Spleen (tissue), 11 donors: ENCODE measurements around the gene GUK1. TPM values are rescaled to one million over a fixed set of nuclear protein-coding genes. Genes with fewer than 3 reads are reported as not detected.
"Not testable (repeated sequence)": the region's sequence is repeated elsewhere in the genome, so short reads cannot be mapped to it uniquely, and the experiment has no call there.

Experiments
- DNase-seq: peaks from one replicate; pipeline ENCODE4 v3.0.0-alpha.2; 2020
- H3K27ac ChIP-seq, 8 donors: fragments of 200-600 bp; sonication (generic) in 7 of 8; 1 replicate in 4 of 8; 2 replicates in 4 of 8; pipeline versions ENCODE4 v1.5.0 to v1.8.0; 2016 to 2021; ENCODE audit warnings: inconsistent platforms in 4 of 8, mild to moderate bottlenecking in 4 of 8, moderate library complexity in 1 of 8
- H3K27me3 ChIP-seq, 7 donors: fragments of 200-600 bp; sonication (generic) in 6 of 7; replicated peaks in 1 of 7; 1 replicate in 4 of 7; 2 replicates in 3 of 7; pipeline versions ENCODE4 v1.5.0 to v1.8.0; 2016 to 2021; ENCODE audit warnings: inconsistent platforms in 3 of 7, mild to moderate bottlenecking in 1 of 7
- H3K36me3 ChIP-seq, 6 donors: fragments of 200-600 bp; sonication (generic) in 5 of 6; 1 replicate in 4 of 6; 2 replicates in 2 of 6; pipeline versions ENCODE4 v1.5.0 to v1.8.0; 2016 to 2021; ENCODE audit warnings: inconsistent platforms in 2 of 6
- H3K4me1 ChIP-seq, 6 donors: fragments of 200-600 bp; sonication (generic) in 5 of 6; 1 replicate in 3 of 6; 2 replicates in 3 of 6; pipeline versions ENCODE4 v1.5.0 to v1.8.0; 2016 to 2021; ENCODE audit warnings: inconsistent platforms in 3 of 6
- H3K4me3 ChIP-seq, 8 donors: fragments of 200-600 bp; sonication (generic) in 7 of 8; 1 replicate in 4 of 8; 2 replicates in 4 of 8; pipeline versions ENCODE4 v1.5.0 to v1.8.0; 2016 to 2021; ENCODE audit warnings: inconsistent platforms in 4 of 8, mild to moderate bottlenecking in 4 of 8, moderate library complexity in 2 of 8
- H3K9me3 ChIP-seq, 8 donors: fragments of 200-600 bp; sonication (generic) in 7 of 8; 1 replicate in 4 of 8; 2 replicates in 4 of 8; pipeline versions ENCODE4 v1.5.0 to v1.8.0; 2016 to 2021; ENCODE audit warnings: inconsistent platforms in 4 of 8
- CTCF ChIP-seq, 11 experiments: fragments of 200-600 bp in 7 of 11; fragments of 450-650 bp in 4 of 11; sonication (generic) in 4 of 11; IDR thresholded peaks in 8 of 11; conservative IDR thresholded peaks in 3 of 11; 1 replicate in 7 of 11; 2 replicates in 4 of 11; pipeline versions ENCODE4 v1.4.0 to v1.8.0; 2016 to 2021; ENCODE audit warnings: antibody characterized with exemption in 11 of 11, inconsistent platforms in 4 of 11, mild to moderate bottlenecking in 1 of 11
- POLR2A ChIP-seq, 3 donors: fragments of 450-650 bp; IDR thresholded peaks; one replicate each; pipeline ENCODE4 v1.5.1; 2017; ENCODE audit warnings: antibody characterized with exemption in 3 of 3, mild to moderate bottlenecking in 1 of 3
- POLR2AphosphoS5 ChIP-seq, 3 donors: sonication (generic); formaldehyde crosslinking; IDR thresholded peaks; one replicate each; pipeline ENCODE4 v1.5.1; 2017; ENCODE audit warnings: antibody characterized with exemption in 3 of 3
- WGBS, 5 donors: extraction: QIAGEN DNeasy Blood & Tissue Kit in 3 of 5; methylation state at CpG; one replicate each; pipeline versions ENCODE4 v1.1.5 to v1.1.7; 2013 to 2018; 5-methylcytosine and 5-hydroxymethylcytosine counted together
- intact Hi-C: fragments of 100-400 bp; cut with DNase I; formaldehyde crosslinking; loops from one replicate; pipeline ENCODE4 v1.15.0; 2023; ENCODE audit warnings: low total_unique reads
- polyA plus RNA-seq, 3 donors: library from polyadenylated mRNA; stranded (reverse); fragments of 200-250 nt; gene quantifications; one replicate each; pipeline ENCODE4 v1.2.1, GENCODE V29; 2013
- total RNA-seq, 7 donors: library from RNA; depleted of rRNA in 3 of 7; stranded (reverse); fragments of >200 nt in 3 of 7; fragmentation: NEBNext Ultra II Directional in 4 of 7; extraction: Animal tissue kit (Norgen Biotek cat#: 25700) in 4 of 7; gene quantifications; one replicate each; pipeline versions ENCODE4 v1.1.0 to v1.2.1, GENCODE V29; 2016 to 2021
- donor health status: healthy with polysubstance abuse.
- donor health status: DM: no; HTN: no; CAD: no; lungs with moderate emphysema.
- donor health status: DM: no; HTN: no; CAD: no.
- donor health status: Bipolar disorder and iron deficiency.
- donor health status: healthy.
- donor health status: DM: no; HTN: no; CAD: no.
- donor health status: DM: yes; HTN: yes; CAD: no.

GUK1 gene
- total and polyA plus RNA-seq, 10 donors: 167 to 499 (median 199) TPM

- Histone ChIP-seq H3K9me3 (peaks cover 0 to 4% (median 0%) of the 10 kb centered on the region in 8 donors), H3K36me3 (peaks cover 5 to 39% (median 8%) of the 10 kb centered on the region in 6 donors), H3K27ac (peak overlapping the region in 1 of 8 donors; percentile 36), H3K4me3 (no peak overlapping the region), H3K4me1 (peaks cover 0 to 57% (median 3%) of the 10 kb centered on the region in 6 donors), H3K27me3 (no peaks in the 10 kb centered on the region)
- WGBS, 5 donors: 81 to 91% (median 90%) methylated on average over 13 to 21 of the region's 21 CpGs
- intact Hi-C loops: no loop called here
- DNase-seq: peak; percentile 73
- TF ChIP-seq POLR2A (IDR thresholded peaks at IDR 0.05) (no peak), POLR2AphosphoS5 (IDR thresholded peaks at IDR 0.05) (no peak), CTCF (IDR thresholded peaks at IDR 0.05 in 8 of 11, conservative IDR thresholded peaks at IDR 0.05 in 3 of 11) (no peak)
These were observed 32.8 kb downstream of the GUK1 start for GRCh38 chr1:228172591-228173527.

GRCh38 chr1:228173528-228174481, 33.7 kb downstream of the GUK1 start:
- H3K9me3 ChIP-seq, intact Hi-C loops, H3K4me3 ChIP-seq, H3K27me3 ChIP-seq: not testable (repeated sequence)
- Histone ChIP-seq H3K36me3 (peaks cover 5 to 29% (median 8%) of the 10 kb centered on the region in 6 donors), H3K27ac (peak overlapping the region in 2 of 8 donors; percentile 36), H3K4me1 (peaks cover 0 to 57% (median 9%) of the 10 kb centered on the region in 6 donors)
- DNase-seq: peak; percentile 83
- WGBS, 5 donors: 66 to 96% (median 81%) methylated on average over 3 to 38 of the region's 69 CpGs

GRCh38 chr1:228174482-228175315, 34.6 kb downstream of the GUK1 start:
- WGBS, 5 donors: 91 to 96% (median 93%) methylated on average over 28 to 52 of the region's 52 CpGs
- no peaks in the 10 kb centered on the region for H3K27me3 ChIP-seq
- no peak for TF ChIP-seq POLR2A (IDR thresholded peaks at IDR 0.05)
- no peak for TF ChIP-seq CTCF (IDR thresholded peaks at IDR 0.05 in 8 of 11, conservative IDR thresholded peaks at IDR 0.05 in 3 of 11)
- TF ChIP-seq POLR2AphosphoS5 (IDR thresholded peaks at IDR 0.05): no peak
- peak overlapping the region in 1 of 8 donors; percentile 56 for H3K27ac ChIP-seq
- intact Hi-C loops: no loop called here
- DNase-seq: peak; percentile 84
- H3K4me3 ChIP-seq: no peak overlapping the region
- H3K9me3 ChIP-seq: peaks cover 0 to 4% (median 0%) of the 10 kb centered on the region in 8 donors
- H3K36me3 ChIP-seq: peaks cover 5 to 26% (median 8%) of the 10 kb centered on the region in 6 donors
- H3K4me1 ChIP-seq: peaks cover 0 to 53% (median 10%) of the 10 kb centered on the region in 6 donors
